ENCODE measurements around the gene SULF2.

The SULF2 gene

GRCh38 chr20:47686545-47686944 lies 98.7 kb downstream of the SULF2 start:
- no peak for DNase-seq (ENCODE audit: extremely low spot score)
- POLR2A ChIA-PET: no interaction called here
- CTCF ChIA-PET: interaction anchor here (1.2 kb wide), 1 partner anchor 9 kb away, joined by 4 read pairs; no protein-coding TSS in a partner anchor
- no peak for TF ChIP-seq CTCF (IDR thresholded peaks at IDR 0.05; ENCODE audit: control extremely low read depth, extremely low read depth, low read depth, missing control alignments)

GRCh38 chr20:47684306-47685080 lies 100.8 kb downstream of the SULF2 start:
- no peak for TF ChIP-seq CTCF (IDR thresholded peaks at IDR 0.05; ENCODE audit: control extremely low read depth, extremely low read depth, low read depth, missing control alignments)
- ChIA-PET POLR2A (no interaction called here), CTCF (interaction anchor here (1.5 kb wide), 1 partner anchor 11 kb away, joined by 3 read pairs; no protein-coding TSS in a partner anchor)
- no peak for DNase-seq (ENCODE audit: extremely low spot score)

- POLR2A ChIA-PET: interaction anchor here (0.5 kb wide), 1 partner anchor 13 kb away, joined by 3 read pairs; no protein-coding TSS in a partner anchor
- TF ChIP-seq CTCF (IDR thresholded peaks at IDR 0.05; ENCODE audit: control extremely low read depth, extremely low read depth, low read depth, missing control alignments): no peak
- CTCF ChIA-PET: interaction anchor here (1.1 to 1.5 kb wide), 2 partner anchors 19 to 104 kb away, joined by 3 to 4 read pairs; no protein-coding TSS in a partner anchor
- no peak for DNase-seq (ENCODE audit: extremely low spot score)
Observed at GRCh38 chr20:47682916-47683315, 102.4 kb downstream of the SULF2 start.

GRCh38 chr20:47682028-47682783 lies 103.1 kb downstream of the SULF2 start:
- ChIA-PET POLR2A (interaction anchor here (0.5 kb wide), 1 partner anchor 12 kb away, joined by 3 read pairs; no protein-coding TSS in a partner anchor), CTCF (interaction anchor here (1.1 to 7.1 kb wide), 3 partner anchors 18 to 939 kb away, joined by 3 to 92 read pairs (median 4); no protein-coding TSS in a partner anchor)
- no peak for DNase-seq (ENCODE audit: extremely low spot score)
- no peak for TF ChIP-seq CTCF (IDR thresholded peaks at IDR 0.05; ENCODE audit: control extremely low read depth, extremely low read depth, low read depth, missing control alignments)

GRCh38 chr20:47680804-47681529 lies 104.3 kb downstream of the SULF2 start:
- DNase-seq (ENCODE audit: extremely low spot score): no peak
- no peak for TF ChIP-seq CTCF (IDR thresholded peaks at IDR 0.05; ENCODE audit: control extremely low read depth, extremely low read depth, low read depth, missing control alignments)
- POLR2A ChIA-PET: no interaction called here
- CTCF ChIA-PET: interaction anchor here (0.7 to 7.1 kb wide), 7 partner anchors 9 to 940 kb away, joined by 3 to 92 read pairs (median 37); no protein-coding TSS in a partner anchor

GRCh38 chr20:47679462-47679861 lies 105.8 kb downstream of the SULF2 start:
- ChIA-PET POLR2A (no interaction called here), CTCF (interaction anchor here (2.7 to 7.1 kb wide), 8 partner anchors 11 to 948 kb away, joined by 10 to 92 read pairs (median 26); partner anchors contain the start of gene SULF2)
- no peak for TF ChIP-seq CTCF (IDR thresholded peaks at IDR 0.05; ENCODE audit: control extremely low read depth, extremely low read depth, low read depth, missing control alignments)
- DNase-seq (ENCODE audit: extremely low spot score): no peak

Data from GM10248 (cell line).